Measurements from ENCODE around the gene TRRAP. TPM values are rescaled to one million over a fixed set of nuclear protein-coding genes. Genes with fewer than 3 reads are reported as not detected.

The TRRAP gene
- total and polyA plus RNA-seq, 2 experiments from 2014 or later = 14.9 to 58.7 TPM

- ATAC-seq = no peak
These were observed 136.0 kb downstream of the TRRAP start for GRCh38 chr7:99014113-99014985.

More at GRCh38 chr7:99014113-99014985, 136.0 kb downstream of the TRRAP start:
- H4K20me1 ChIP-seq (replicated peaks; ENCODE audit: insufficient read depth) = no peaks in the 10 kb centered on the region
- H3K9me2 ChIP-seq (ENCODE audit: insufficient read depth) = no peaks in the 10 kb centered on the region
- Mint-ChIP-seq H3K4me1 (no peaks in the 10 kb centered on the region), H3K27me3 (ENCODE audit: insufficient read depth, low read depth, poor library complexity) (peaks cover 2% of the 10 kb centered on the region), H3K36me3 (ENCODE audit: low read depth) (peaks cover 81% of the 10 kb centered on the region), H3K27ac (no peak overlapping the region), H3K9me3 (no peaks in the 10 kb centered on the region), H3K4me3 (no peak overlapping the region)
- H3F3A ChIP-seq (replicated peaks; ENCODE audit: low read depth) = no peaks in the 10 kb centered on the region
- H3K79me2 ChIP-seq (replicated peaks; ENCODE audit: insufficient read depth) = peaks cover 13% of the 10 kb centered on the region
- H3K4me1 ChIP-seq (ENCODE audit: insufficient read depth) = no peaks in the 10 kb centered on the region
- H2AFZ ChIP-seq = no peak overlapping the region
- no peak overlapping the region for H3K4me2 ChIP-seq
- no peak for DNase-seq (ENCODE audit: low spot score)
- TF ChIP-seq EZH2 (IDR thresholded peaks at IDR 0.05; ENCODE audit: low read depth, unreplicated experiment) = no peak
- TF ChIP-seq ZNF462 (CRISPR knock-in tag; IDR thresholded peaks at IDR 0.05) = no peak
- no peak for TF ChIP-seq POLR2AphosphoS5 (IDR thresholded peaks at IDR 0.05; ENCODE audit: low read depth)
- no peak for TF ChIP-seq CTCF (conservative IDR thresholded peaks at IDR 0.05; ENCODE audit: low read depth in 2 of 2)
- TF ChIP-seq JUNB (IDR thresholded peaks at IDR 0.05; ENCODE audit: unreplicated experiment) = no peak
- no peak for TF ChIP-seq CREB1 (CRISPR knock-in tag; IDR thresholded peaks at IDR 0.05; ENCODE audit: low read depth)
- TF ChIP-seq ETS1 (IDR thresholded peaks at IDR 0.05) = no peak
- no peak for TF ChIP-seq STAT1 (IDR thresholded peaks at IDR 0.05; ENCODE audit: unreplicated experiment)
- no peak for TF ChIP-seq ZNF114 (CRISPR knock-in tag; IDR thresholded peaks at IDR 0.05)
- no peak for TF ChIP-seq REST (IDR thresholded peaks at IDR 0.05; ENCODE audit: unreplicated experiment)
- no peak for TF ChIP-seq ZNF331 (CRISPR knock-in tag; IDR thresholded peaks at IDR 0.05; ENCODE audit: low read depth)
- TF ChIP-seq NANOG (IDR thresholded peaks at IDR 0.05; ENCODE audit: borderline replicate concordance) = no peak
- no peak for TF ChIP-seq EZH2phosphoT487 (IDR thresholded peaks at IDR 0.05; ENCODE audit: unreplicated experiment)
- H3K27me3 ChIP-seq (ENCODE audit: insufficient read depth) = no peaks in the 10 kb centered on the region
- H3K36me3 ChIP-seq (ENCODE audit: insufficient read depth) = peaks cover 27% of the 10 kb centered on the region; the same call in 1 of the 2 replicates
- no peak overlapping the region for H3K27ac ChIP-seq (ENCODE audit: low read depth)
- H3K4me3 ChIP-seq = no peak overlapping the region

Measured in GM23338 (cell line).